ENCODE results near the gene PCDHGC5. TPM values are rescaled to one million over a fixed set of nuclear protein-coding genes. Genes with fewer than 3 reads are reported as not detected.

PCDHGC5 gene
- total RNA-seq, 1 experiment from 2014 or later = 0.25 TPM

DNA sequence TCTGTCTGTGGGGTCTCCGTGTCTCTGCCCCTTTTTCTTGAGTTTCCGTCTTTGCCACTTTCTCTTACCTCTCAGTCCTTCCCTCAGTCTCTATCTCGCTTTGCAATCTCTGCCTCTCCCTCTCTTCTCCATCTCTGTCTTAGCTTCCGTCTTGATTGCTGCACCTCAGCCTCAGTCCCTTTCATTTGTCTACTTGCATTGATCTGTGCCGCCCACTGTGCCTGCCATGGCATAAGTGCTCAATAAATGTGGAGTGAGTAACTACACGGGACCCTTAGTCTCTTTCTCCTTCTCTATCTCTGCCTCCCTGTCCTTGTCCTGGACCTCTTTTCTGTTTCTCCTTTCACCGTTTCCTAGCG lies 6.6 kb downstream of the PCDHGC5 start:
- ChIA-PET CTCF (no interaction called here), POLR2A (no interaction called here)
- Histone ChIP-seq H3K36me3 (ENCODE audit: control insufficient read depth, insufficient read depth, low read length) (no peaks in the 10 kb centered on the region), H3K27me3 (replicated peaks; ENCODE audit: control insufficient read depth, insufficient read depth, low read length) (no peaks in the 10 kb centered on the region), H3K4me1 (no peaks in the 10 kb centered on the region), H3K4me3 (ENCODE audit: low read depth, low read length) (no peak overlapping the region), H3K9me3 (no peaks in the 10 kb centered on the region)
- H3K27me3 Mint-ChIP-seq (ENCODE audit: insufficient read depth, unreplicated experiment) = peaks cover 6% of the 10 kb centered on the region
- DNase-seq = no peak
- BruUV-seq (replicated peaks) = no TSS peak
- no peak overlapping the region for H3K27ac Mint-ChIP-seq (ENCODE audit: unreplicated experiment)
- no peaks in the 10 kb centered on the region for H3K9me3 Mint-ChIP-seq (ENCODE audit: unreplicated experiment)
- intact Hi-C loops (cut with micrococcal nuclease; ENCODE audit: unreplicated experiment) = no loop called here
- H3K4me3 Mint-ChIP-seq (ENCODE audit: unreplicated experiment) = no peak overlapping the region
- TF ChIP-seq, protein P1, sequence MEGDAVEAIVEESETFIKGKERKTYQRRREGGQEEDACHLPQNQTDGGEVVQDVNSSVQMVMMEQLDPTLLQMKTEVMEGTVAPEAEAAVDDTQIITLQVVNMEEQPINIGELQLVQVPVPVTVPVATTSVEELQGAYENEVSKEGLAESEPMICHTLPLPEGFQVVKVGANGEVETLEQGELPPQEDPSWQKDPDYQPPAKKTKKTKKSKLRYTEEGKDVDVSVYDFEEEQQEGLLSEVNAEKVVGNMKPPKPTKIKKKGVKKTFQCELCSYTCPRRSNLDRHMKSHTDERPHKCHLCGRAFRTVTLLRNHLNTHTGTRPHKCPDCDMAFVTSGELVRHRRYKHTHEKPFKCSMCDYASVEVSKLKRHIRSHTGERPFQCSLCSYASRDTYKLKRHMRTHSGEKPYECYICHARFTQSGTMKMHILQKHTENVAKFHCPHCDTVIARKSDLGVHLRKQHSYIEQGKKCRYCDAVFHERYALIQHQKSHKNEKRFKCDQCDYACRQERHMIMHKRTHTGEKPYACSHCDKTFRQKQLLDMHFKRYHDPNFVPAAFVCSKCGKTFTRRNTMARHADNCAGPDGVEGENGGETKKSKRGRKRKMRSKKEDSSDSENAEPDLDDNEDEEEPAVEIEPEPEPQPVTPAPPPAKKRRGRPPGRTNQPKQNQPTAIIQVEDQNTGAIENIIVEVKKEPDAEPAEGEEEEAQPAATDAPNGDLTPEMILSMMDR (IDR thresholded peaks at IDR 0.05; ENCODE audit: insufficient read depth in 1 of 2, low read depth in 1 of 2, low read length in 1 of 2, severe bottlenecking in 1 of 2, unreplicated experiment in 1 of 2) = no peak
- H3K4me1 Mint-ChIP-seq (ENCODE audit: low read depth, unreplicated experiment) = peaks cover 7% of the 10 kb centered on the region
- peaks cover 6% of the 10 kb centered on the region for H3K36me3 Mint-ChIP-seq (ENCODE audit: insufficient read depth, unreplicated experiment)

DNA sequence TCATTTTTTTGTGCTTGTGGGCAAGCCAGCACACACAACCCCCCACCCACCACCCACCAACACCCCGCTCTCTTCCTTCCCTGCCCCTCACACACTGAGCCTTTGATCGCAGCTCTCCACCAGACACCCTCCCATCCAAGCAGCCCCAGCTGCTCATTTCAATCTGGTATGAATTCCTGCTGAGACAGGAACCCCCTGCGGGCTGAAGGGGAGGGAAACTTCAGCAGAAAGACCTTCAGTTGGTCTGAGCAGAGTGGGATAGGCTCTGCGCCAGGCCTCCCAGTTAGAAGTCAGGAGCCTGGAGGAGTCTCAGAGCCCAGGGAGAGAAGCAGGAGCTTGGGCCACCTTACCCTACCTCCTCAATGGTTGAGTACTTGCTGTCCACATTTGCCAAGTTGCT lies 7.2 kb downstream of the PCDHGC5 start:
- POLR2A ChIA-PET = no interaction called here
- CTCF ChIA-PET = interaction anchor here (0.6 to 0.7 kb wide), 2 partner anchors 68 to 380 kb away, joined by 3 to 6 read pairs; no protein-coding TSS in a partner anchor
- no peaks in the 10 kb centered on the region for H3K27me3 ChIP-seq (replicated peaks; ENCODE audit: control insufficient read depth, insufficient read depth, low read length)
- no peak overlapping the region for H3K27ac Mint-ChIP-seq (ENCODE audit: unreplicated experiment)
- H3K36me3 ChIP-seq (ENCODE audit: control insufficient read depth, insufficient read depth, low read length) = no peaks in the 10 kb centered on the region
- H3K9me3 Mint-ChIP-seq (ENCODE audit: unreplicated experiment) = no peaks in the 10 kb centered on the region
- H3K27me3 Mint-ChIP-seq (ENCODE audit: insufficient read depth, unreplicated experiment) = peaks cover 6% of the 10 kb centered on the region
- H3K9me3 ChIP-seq = no peaks in the 10 kb centered on the region
- H3K4me3 ChIP-seq (ENCODE audit: low read depth, low read length) = no peak overlapping the region
- DNase-seq = no peak
- H3K4me1 Mint-ChIP-seq (ENCODE audit: low read depth, unreplicated experiment) = peaks cover 7% of the 10 kb centered on the region
- intact Hi-C loops (cut with micrococcal nuclease; ENCODE audit: unreplicated experiment) = no loop called here
- H3K4me3 Mint-ChIP-seq (ENCODE audit: unreplicated experiment) = no peak overlapping the region
- no peaks in the 10 kb centered on the region for H3K4me1 ChIP-seq
- peaks cover 6% of the 10 kb centered on the region for H3K36me3 Mint-ChIP-seq (ENCODE audit: insufficient read depth, unreplicated experiment)
- no TSS peak for BruUV-seq (replicated peaks)
- TF ChIP-seq, protein P1 (IDR thresholded peaks at IDR 0.05; ENCODE audit: insufficient read depth in 1 of 2, low read depth in 1 of 2, low read length in 1 of 2, severe bottlenecking in 1 of 2, unreplicated experiment in 1 of 2) = no peak

DNA sequence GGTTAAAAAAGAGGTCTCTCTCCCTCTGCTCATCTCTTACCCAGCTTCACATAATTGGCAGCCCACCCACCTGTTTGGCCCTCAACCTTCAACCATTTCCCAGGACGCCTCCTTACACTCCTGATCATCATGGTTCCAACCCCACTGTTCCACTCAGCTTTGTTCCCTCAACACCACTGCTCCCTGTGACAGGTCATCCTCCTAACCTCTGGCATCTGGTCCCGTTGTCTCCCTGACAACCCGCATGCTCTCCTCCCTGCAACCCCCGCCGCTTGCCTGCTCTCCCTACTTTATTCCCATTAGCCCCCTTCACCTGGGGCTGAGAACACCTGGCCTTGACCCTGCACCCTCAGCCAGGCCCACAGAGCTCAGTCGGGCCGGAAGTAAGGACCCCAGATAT lies 12.9 kb downstream of the PCDHGC5 start:
- CTCF ChIA-PET = no interaction called here
- H3K27ac Mint-ChIP-seq (ENCODE audit: unreplicated experiment) = no peak overlapping the region
- no peak overlapping the region for H3K4me3 Mint-ChIP-seq (ENCODE audit: unreplicated experiment)

More for the DNA sequence above, 12.9 kb downstream of the PCDHGC5 start:
- no TSS peak for BruUV-seq (replicated peaks)
- Mint-ChIP-seq H3K27me3 (ENCODE audit: insufficient read depth, unreplicated experiment) (no peaks in the 10 kb centered on the region), H3K4me1 (ENCODE audit: low read depth, unreplicated experiment) (no peaks in the 10 kb centered on the region), H3K36me3 (ENCODE audit: insufficient read depth, unreplicated experiment) (no peaks in the 10 kb centered on the region), H3K9me3 (ENCODE audit: unreplicated experiment) (no peaks in the 10 kb centered on the region)
- H3K9me3 ChIP-seq = no peaks in the 10 kb centered on the region
- no peak overlapping the region for H3K4me3 ChIP-seq (ENCODE audit: low read depth, low read length)
- DNase-seq = no peak
- H3K27me3 ChIP-seq (replicated peaks; ENCODE audit: control insufficient read depth, insufficient read depth, low read length) = no peaks in the 10 kb centered on the region
- no peaks in the 10 kb centered on the region for H3K4me1 ChIP-seq
- H3K36me3 ChIP-seq (ENCODE audit: control insufficient read depth, insufficient read depth, low read length) = no peaks in the 10 kb centered on the region
- POLR2A ChIA-PET = no interaction called here
- TF ChIP-seq, protein P1 (IDR thresholded peaks at IDR 0.05; ENCODE audit: insufficient read depth in 1 of 2, low read depth in 1 of 2, low read length in 1 of 2, severe bottlenecking in 1 of 2, unreplicated experiment in 1 of 2) = no peak
- intact Hi-C loops (cut with micrococcal nuclease; ENCODE audit: unreplicated experiment) = no loop called here

Measured in Caco-2 (cell line).